ENCODE results near the gene CNIH1.
A peak's percentile ranks its signal among the peaks of the same experiment; 100 is the strongest.
"Not testable (repeated sequence)": the region's sequence is repeated elsewhere in the genome, so short reads cannot be mapped to it uniquely, and the experiment has no call there.

Gene CNIH1

GRCh38 chr14:54425537-54426274 is 15.5 kb downstream of the CNIH1 start:
- DNase-seq: no peak

- DNase-seq: no peak
Measured at GRCh38 chr14:54425068-54425467, 16.1 kb downstream of the CNIH1 start.

- no peak for DNase-seq
Measured at GRCh38 chr14:54424479-54424901, 16.7 kb downstream of the CNIH1 start.

GRCh38 chr14:54423991-54424390 is 17.2 kb downstream of the CNIH1 start:
- no peak for DNase-seq

GRCh38 chr14:54420478-54421142 is 20.6 kb downstream of the CNIH1 start:
- no peak for DNase-seq

- DNase-seq: no peak
Measured at GRCh38 chr14:54411371-54411770, 29.8 kb downstream of the CNIH1 start.

- DNase-seq: no peak
Measured at GRCh38 chr14:54410215-54410614, 31.0 kb downstream of the CNIH1 start.

- not testable (repeated sequence) for DNase-seq
Measured at GRCh38 chr14:54403401-54404005, 37.7 kb downstream of the CNIH1 start.

- DNase-seq: no peak
Measured at GRCh38 chr14:54399560-54399959, 41.6 kb downstream of the CNIH1 start.

GRCh38 chr14:54396493-54397335 is 44.5 kb downstream of the CNIH1 start, which contains the start of gene CDKN3:
TSS of gene CDKN3 (plus strand) at chr14:54397007. CDS start at chr14:54397069, 62 bp downstream.
- DNase-seq: peak; percentile 98

GRCh38 chr14:54396183-54396492 is 45.0 kb downstream of the CNIH1 start:
- DNase-seq: no peak

GRCh38 chr14:54395716-54396115 is 45.5 kb downstream of the CNIH1 start:
- DNase-seq: no peak

GRCh38 chr14:54395284-54395683 is 45.9 kb downstream of the CNIH1 start:
- DNase-seq: no peak

GRCh38 chr14:54394596-54394995 is 46.6 kb downstream of the CNIH1 start:
- DNase-seq: no peak

- not testable (repeated sequence) for DNase-seq
Measured at GRCh38 chr14:54392986-54393884, 47.9 kb downstream of the CNIH1 start.

GRCh38 chr14:54392131-54392859 is 48.9 kb downstream of the CNIH1 start:
- DNase-seq: no peak

- no peak for DNase-seq
Measured at GRCh38 chr14:54387328-54387727, 53.8 kb downstream of the CNIH1 start.

GRCh38 chr14:54385556-54385955 is 55.6 kb downstream of the CNIH1 start:
- DNase-seq: no peak

GRCh38 chr14:54383835-54384234 is 57.3 kb downstream of the CNIH1 start:
- DNase-seq: no peak

GRCh38 chr14:54381821-54382220 is 59.4 kb downstream of the CNIH1 start:
- DNase-seq: no peak

GRCh38 chr14:54380558-54380957 is 60.6 kb downstream of the CNIH1 start:
- not testable (repeated sequence) for DNase-seq

All from activated naive CD4-positive, alpha-beta T cell treated with Interleukin-2 at 50 U/mL for 16 hours (primary cell).